Activated CD4-positive, alpha-beta T cell treated with anti-CD3 and anti-CD28 coated beads for 1 hour (primary cell): ENCODE data around the gene PROK1.

Experiments
- DNase-seq: peaks from one replicate; pipeline ENCODE4 v3.0.0-alpha.2; 2020

PROK1 gene

DNA sequence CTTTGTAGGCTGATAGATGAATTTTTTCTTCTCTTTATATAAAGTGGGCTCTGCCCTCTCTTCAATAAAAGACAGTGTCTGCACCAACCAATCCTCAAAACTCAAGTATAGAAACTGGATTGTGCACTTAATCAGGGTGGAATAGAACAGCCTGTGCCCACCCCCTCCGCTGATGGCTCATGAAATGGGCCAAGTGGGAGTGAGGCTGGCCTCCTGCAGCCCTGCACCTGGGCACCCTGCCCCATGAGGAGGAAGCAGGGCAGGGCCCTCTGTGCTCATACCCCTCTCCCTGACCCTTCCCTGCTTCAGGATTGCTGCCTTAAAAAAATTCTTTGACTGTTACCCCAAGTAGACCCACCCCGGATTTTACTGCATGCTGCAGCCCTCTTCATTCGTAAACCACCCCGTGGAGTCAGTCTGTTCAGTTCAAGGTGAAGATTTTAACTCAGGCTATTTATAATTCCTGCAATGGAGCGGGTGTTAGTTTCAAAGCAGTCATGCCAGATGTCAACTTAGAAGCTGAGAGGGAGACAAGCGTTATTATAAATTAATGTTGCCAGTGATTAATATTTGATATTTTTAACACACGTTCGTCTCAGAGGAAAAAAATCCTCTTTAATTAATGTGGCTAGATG is 15.8 kb downstream of the PROK1 start:
- DNase-seq, result no peak

DNA sequence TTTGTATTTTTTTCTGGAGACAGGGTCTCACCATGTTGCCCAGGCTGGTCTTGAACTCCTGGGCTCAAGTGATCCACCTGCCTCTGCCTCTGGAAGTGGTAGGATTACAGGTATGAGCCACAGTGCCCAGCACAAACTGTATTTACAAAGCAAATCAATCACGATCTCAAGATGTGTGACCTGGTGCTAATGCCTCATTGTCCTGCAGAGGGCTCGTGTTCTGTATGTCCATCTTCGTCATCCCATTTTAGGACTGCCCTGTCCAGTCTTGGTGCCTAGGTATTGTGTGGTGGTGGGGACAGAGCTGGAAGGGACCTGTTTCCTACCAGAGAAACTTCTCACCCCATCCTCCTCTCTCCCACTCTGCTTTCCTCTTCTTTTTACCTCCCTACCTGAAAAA is 20.2 kb downstream of the PROK1 start:
- no peak for DNase-seq

DNA sequence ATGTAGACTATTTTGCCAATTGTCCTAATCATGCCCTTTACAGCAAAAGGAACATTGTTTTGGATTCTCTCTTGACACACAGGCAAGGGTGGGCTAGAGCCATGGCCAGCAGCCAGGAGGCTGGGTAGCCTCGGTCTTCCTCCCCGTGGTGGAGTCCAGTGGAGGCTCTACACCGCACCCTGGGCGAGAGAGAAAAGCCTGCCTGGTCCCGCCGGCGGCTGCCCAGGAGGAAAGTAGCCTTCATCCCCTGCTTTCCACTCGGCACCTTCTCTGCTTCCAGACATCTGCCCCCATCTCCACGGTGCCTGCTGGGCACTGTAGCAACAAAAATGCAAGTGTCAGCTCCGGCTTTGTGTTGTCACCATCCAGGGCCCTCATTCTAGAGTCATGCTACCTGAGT is 21.6 kb downstream of the PROK1 start:
- DNase-seq, result no peak

DNA sequence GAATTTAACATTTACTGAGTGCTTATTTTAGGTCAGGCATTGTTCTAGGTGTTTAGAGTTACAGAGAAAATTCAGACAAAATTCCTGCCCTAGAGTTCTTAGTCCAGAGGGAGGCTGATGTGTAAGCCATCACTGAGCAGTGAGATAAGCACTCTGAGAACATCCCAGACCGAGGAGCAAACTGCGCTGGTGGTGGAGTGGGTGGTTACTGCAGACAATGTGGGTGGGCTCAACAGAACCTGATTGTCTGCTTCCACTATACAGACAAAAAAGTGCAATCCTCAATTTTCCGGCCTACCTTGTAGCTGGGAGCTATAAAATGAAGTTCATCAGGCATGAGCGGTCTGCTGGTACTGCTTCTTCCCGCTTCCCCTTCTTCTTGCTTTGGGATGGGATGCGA is 23.5 kb downstream of the PROK1 start:
- no peak for DNase-seq

DNA sequence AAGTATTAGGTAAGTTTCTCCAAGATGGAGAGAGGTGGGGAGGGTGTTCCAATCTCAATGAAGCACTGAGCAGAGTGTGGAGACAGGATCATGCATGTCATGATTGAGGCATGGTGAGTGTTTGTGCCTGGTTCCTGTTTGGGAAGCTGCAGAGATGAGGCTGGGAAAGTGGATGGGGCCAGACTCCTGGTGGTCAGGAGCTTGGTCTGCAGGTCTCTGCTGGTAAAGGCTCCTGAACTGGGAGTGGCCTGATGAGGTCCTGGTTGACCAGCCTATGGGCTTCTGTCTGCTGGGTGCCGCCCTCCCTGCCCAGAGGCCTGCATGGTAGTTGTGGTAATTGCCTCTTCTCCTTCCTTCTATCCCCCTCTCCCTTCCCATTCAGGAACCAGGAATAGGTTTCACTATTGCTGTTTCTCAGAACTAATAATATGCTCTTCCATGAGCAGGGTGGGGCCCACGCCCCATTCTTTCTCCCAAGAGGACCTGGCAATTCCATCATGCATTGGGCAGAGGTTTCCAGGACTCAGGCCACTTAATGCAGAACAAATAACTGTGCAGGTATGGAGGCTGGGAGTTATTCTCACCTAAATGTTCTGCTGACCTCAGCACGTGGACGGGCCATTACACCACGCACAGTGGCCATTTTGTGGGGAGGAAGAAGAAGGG is 24.5 kb downstream of the PROK1 start:
- no peak for DNase-seq

DNA sequence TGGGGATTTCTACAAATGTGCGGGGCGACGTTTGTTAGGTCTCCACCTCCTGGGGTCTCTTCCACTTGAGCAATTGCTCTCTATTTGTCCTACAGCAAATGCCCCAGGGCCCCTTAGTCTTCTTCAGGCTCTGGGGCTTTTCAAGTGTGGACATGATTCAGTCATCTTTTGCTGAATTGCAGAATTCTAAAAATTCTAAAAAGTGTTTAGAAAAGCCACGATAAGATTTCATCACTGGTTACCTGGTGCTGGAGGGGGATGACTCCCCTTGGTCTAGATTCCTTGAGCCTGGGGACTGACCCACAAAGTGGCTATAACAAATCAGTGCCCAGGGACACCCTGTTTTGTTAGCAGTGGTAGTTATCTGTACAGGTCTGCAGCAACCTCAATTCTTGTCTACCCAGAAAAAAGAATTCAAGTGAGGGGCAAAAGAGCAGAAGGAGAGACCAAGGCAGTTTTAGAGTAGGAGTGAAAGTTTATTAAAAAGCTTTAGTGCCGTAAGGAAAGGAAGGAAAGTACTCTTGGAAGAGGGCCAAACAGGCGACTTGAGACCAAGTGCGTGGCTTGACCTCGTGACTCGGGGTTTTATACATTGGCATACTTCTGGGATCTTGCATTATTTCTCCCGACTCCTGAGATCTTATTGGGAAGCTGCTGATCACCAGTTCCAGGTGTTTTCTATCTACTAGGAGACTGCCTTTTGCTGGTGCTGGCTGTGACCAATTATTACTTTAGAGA is 25.2 kb downstream of the PROK1 start:
- no peak for DNase-seq

DNA sequence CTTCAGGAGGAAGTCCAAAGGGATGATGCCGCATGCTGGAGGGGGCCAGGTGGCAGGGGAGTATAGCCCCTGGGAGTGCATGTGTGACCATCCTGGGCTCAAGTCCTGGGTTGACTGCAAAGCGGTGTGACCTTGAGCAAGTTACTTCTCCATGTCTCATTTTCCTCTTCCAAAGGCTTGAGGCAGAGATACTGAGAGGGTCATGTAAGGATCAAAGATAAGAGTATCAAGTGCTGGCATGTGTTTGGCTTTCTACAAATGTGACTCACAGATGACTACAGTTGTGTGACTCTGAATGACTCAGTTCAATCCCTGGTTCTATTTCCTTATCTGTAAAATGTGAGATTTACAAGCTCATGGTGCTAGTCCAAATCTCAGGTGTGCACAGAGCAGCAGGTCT is 26.1 kb downstream of the PROK1 start:
- DNase-seq, result no peak

DNA sequence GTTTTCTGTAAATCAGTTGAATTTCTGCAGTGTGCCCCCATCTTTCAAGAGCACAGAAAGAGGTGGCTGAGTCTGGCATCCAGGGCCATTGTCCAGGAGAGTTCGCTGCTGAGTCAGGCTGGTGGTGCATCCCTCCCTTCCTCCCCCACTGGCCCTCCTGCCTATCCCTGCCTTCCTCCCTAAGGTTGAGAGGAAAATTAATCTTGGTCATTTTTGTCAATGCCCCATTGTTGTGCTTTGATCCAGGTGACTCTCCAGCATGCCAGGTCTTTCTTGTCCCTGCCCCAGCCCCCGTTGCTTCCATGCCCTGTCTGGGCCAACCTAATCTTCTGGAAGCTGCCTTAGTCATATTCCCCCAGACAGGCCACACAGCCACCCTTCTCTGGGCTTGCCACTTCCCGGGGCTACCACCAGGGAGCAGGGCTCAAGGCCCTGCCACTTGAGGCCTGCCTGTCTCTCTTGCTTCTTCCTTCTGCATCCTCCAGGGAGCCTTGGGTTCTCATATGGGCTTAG is 26.6 kb downstream of the PROK1 start:
- DNase-seq, result no peak

DNA sequence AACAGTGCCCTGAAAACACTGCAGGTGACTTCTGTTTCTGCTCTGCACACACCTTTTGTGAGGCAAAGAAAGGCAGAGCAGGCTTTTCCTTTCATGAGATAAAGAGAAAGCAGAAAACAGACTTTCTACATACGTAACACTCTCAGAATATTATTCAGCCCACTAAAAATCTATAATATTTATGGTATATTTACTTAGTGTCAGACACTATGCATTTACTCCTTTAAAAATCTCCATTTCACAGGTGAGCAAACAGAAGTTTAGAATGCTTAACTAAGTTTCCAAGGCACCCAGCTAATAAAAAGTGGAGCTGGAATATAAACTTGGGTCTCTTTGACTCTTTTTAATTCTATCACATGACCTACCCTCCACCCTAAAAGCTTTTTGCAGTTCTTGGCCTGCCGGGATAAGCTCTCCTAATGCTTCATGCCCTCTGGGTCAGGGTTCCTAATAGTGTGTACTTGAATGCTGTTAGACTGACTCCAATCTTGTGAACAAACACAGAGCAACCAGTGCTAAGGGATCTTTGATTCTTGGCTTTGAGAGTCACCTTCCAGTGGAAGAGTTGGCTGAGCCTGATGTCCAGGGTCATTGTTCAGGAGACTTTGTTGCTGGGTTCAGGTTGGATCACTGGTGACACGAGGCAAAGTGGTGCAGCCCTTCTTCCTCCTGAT is 27.2 kb downstream of the PROK1 start:
- no peak for DNase-seq

DNA sequence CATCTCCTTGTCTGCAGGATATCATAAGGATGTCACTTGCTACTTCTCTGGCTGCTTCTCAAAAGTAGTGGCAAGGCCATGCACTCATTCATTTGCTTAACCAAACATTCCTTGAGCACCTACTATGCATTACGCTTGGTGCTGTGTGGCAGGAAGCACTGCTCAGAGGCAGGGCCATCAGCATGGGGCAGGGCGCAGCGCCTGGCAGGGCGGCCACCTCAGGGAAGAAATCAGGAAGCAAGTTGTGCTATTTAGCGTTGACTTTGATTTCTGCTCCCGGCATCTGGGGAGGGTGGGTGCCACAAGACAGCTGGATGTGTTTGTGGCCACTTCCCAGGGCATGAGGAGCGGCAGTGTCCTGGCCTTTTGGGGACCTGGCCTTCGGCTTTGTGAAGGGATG is 27.9 kb downstream of the PROK1 start:
- no peak for DNase-seq

DNA sequence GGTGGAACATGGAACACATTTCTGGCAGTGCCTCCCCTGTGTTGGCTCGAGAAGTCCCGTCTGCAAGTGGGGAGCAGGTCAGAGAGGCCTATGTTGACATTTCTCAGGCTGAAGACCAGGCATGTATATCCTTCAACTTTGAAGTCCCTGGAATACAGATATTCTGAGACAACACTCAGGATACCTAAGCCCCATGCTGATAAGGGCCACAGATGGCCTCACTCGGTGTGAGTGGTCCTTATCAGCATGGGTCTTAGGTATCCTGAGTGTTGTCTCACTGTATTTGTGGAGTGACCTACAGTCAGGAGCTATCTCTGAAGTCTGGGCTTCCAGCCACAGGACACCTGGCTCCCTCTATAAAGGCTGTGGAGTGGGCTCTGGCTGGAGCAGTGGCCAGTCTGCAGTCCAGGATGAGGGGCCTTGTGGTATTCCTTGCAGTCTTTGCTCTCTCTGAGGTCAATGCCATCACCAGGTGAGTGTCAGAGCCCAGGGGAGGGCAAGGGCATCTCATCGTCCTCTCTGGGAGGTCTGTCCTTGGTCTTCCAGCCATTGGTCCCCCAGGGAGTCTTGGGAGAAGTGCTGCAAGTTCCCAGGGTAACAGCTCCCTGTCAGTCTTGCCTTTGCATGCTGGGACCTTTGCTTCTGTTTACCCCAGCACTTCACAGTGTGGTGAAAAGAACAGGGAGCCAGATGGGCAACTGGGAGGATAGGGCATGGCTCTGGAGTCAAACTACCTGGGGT is 29.6 kb downstream of the PROK1 start:
- no peak for DNase-seq

DNA sequence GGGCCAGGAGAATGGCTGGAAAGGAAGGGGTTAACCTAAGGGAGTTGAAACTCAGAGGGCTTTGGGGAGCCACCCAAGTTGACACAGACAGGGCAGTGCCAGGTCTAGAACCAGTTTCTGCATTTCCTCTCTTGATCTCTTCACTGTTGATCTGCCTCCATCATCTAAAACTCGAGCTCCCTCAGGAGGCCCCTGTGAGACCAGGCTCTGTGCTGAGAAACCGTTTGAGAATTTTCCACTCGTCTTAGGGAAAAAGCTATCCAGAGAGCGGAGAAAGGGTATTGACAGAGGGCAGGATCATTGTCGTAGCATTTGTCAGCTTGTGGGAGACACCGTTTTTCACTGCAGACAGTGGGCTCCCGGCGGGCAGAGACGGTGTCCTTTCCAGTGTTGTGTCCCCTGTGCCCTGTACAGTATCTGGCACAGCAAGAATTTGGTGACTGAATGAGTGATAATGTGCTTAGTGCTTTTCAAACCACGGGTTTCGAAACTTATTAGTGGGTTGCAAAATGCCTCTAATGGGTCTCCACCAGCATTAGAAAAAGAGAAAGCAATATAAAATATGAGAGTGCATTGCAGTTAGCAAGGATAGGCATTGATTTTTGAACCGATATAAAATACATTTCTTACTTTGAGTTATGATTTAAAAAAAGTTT is 31.1 kb downstream of the PROK1 start:
- DNase-seq, result no peak

DNA sequence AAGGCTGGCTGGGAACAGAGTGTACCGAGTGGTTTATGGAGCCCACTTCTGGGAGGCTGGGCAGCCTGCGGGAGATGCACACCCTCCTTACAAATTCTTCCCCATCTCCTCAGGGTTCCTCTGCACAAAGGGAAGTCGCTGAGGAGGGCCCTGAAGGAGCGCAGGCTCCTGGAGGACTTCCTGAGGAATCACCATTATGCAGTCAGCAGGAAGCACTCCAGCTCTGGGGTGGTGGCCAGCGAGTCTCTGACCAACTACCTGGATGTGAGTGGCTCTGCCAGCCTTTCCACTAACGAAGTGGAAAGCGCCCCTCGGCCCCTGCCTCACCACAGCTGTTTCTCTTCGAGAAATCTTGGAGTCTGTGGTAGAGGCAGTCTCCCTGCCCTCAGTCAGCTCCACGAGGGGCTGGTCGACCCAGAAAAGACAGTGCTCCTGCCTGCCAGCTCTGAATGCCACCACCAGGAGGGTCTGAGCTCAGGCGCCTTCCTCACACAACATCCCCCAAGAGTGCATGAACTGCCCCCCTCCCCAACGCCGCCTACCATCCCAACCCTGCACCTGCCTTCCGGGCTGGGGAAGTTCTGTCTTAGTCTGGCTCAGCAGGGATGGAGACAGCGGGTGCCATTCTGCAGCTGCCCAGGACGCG is 31.8 kb downstream of the PROK1 start:
- DNase-seq, result no peak

DNA sequence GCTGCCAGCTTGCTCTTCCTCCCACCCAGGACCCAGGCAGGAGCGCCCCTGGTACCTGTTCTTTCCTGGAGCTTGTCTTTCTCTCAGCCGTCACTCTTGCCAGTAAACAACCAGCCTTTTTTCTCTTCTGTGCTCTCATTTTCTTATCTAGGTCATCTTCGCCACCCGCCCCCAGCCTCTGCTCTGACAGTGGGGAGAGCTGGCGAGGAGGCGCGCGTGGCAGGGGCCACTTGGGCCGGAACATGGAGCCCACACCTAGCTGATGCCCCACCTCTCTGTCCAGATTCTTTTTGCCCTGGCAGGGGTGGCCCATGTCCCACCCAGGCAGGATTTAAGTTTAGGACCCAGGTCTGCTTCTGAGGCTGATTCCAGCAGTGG is 32.3 kb downstream of the PROK1 start:
- no peak for DNase-seq

DNA sequence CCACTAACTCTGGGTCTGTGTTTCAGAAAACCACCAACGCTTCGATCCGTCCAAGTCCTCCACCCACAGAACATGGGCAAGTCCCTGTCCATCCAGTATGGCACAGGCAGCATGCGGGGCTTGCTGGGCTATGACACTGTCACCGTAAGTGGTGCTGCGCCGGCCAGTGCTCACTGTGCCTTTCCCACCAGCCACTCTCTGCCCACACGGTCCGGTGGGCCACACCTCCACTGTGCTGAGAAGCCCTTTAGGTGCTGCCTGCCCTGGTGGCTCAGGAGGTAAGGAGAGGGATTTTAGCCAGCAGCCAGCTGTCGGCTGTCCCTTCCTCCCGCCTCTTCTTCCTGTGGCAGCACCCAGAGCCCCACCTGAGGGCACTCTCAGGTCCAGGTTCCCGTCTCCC is 33.9 kb downstream of the PROK1 start:
- no peak for DNase-seq

DNA sequence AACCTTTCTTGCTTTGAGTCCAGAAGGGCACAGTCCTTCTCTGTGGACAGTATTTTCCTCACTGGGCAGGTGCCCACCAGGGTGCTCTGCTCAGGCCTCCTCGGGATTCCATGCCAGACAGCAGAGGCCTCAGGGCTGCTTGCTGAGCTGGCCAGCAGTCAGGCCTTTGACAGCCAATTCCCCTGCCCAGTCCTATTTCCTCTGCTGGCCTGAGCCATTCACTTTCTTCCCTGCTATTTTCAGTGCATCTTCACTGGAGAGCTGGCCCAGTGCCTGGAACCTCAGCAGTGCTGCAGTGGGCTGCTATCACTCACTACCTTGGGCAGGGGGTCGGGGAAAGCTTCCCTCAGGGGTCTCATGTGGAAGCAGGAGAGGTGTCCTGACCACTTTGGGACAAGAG is 34.8 kb downstream of the PROK1 start:
- DNase-seq, result no peak

DNA sequence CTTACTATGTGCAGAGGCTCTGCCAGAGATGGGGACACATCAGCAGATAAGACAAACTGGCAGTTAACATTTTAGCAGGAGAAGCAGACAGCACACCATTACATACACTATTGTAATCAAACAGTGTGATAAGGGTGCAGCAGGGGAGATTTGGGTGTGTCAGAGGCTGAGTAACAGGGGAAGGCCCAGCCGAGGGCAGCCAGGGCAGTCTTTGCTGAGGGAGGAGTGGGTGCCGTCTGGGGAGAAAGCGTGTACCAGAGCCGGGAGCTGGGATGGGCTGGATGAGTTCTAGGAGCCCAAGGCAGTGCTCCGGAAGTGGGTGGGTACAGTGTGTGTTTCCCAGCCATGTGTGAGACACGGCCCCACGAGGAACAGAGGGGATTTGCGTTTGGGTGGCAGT is 36.8 kb downstream of the PROK1 start:
- DNase-seq, result no peak

DNA sequence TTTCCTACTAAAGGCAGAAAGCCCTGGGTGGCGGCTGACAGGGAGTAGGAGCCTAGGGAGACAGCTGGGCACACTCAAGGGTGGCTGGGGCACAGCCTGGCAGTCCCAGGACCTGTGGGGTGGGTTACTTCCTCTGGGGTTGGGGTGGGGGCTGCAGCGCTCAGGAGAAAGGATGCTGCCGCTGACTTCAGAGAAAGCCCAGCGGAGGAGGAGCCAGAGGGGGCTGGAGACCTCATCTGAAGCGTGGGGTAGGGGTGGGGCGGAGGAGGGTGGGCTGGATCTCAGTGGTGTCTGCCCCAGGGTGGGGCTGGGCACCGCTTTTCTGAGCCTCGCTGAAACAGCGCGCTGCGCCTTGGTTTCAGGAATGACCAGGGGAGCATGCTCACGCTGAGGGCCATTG is 37.2 kb downstream of the PROK1 start:
- no peak for DNase-seq

DNA sequence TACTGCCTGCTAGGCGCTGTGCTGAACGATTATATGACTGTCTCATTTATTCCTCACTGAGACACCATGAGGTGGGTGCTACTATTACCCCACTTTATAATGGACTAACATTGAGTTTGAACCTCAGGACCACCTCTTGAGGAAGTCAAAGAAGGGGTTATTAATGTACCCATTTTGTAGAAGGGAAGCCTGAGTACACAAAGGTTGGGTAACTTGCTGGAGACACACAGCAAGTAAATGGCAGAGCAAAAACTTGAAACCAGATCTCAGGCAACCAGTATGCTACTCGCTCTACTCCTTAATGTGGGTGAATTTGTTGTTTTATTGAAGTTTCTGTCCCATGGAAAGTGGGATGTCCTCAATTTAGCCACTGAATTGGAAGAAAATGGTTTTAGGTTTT is 37.9 kb downstream of the PROK1 start:
- DNase-seq, result no peak

DNA sequence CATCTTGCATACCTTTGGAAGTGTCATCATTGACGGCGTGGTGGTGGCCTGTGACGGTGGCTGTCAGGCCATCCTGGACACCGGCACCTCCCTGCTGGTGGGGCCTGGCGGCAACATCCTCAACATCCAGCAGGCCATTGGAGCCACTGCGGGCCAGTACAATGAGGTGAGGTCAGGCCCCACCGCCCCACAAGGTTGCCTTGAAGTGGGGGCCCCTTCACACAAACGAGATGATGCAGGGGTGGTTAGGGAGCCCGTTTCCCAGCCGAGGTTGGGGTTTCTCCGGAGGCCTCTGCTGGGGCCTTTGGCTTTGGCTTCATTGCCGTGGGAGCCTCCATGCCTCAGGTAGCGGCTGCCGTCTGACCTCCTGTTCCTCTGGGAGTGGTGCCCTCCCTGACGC is 38.5 kb downstream of the PROK1 start:
- DNase-seq, result no peak

DNA sequence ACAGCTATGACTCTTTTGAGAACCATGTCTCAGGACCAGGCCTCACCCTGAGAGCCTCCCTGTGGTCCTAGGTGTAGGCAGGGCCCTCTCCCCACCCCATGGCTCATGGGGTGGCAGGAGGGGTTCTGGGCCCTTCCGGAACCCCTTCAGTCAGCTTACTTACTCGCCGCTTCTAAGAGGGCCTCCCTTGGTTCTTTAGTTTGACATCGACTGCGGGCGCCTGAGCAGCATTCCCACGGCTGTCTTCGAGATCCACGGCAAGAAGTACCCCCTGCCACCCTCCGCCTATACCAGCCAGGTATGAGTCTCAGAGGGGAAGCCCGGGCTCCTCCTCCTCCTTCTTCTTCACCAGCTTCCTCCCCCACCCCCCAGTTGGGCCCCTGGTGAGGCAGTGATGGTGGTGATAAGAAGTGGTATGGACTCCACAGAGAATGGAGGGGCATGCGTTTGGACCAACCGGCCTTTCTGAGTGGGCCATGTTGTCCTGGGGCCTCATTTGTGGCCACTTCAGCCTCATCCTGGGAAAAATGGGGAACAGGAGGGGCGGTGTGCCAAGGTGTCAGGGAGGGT is 39.1 kb downstream of the PROK1 start:
- DNase-seq, result no peak
